Muscle of back (tissue), 11 donors: ENCODE measurements around the gene FBXW9. TPM values are rescaled to one million over a fixed set of nuclear protein-coding genes. Genes with fewer than 3 reads are reported as not detected.
"Not testable (repeated sequence)": the region's sequence is repeated elsewhere in the genome, so short reads cannot be mapped to it uniquely, and the experiment has no call there.

ENCODE experiments used
- DNase-seq, 3 donors: peaks; one replicate each; pipeline versions ENCODE4 v3.0.0 to v3.0.0-alpha.2; 2013
- polyA plus RNA-seq, 10 donors: library from polyadenylated mRNA; unstranded; fragments of 120-200 nt; gene quantifications; one replicate each; pipeline ENCODE4 v1.2.1, GENCODE V29; 2013; ENCODE audit not compliant: insufficient read length in 10 of 10

FBXW9 gene
- polyA plus RNA-seq, 10 donors, result 2.5 to 6.3 (median 4.1) TPM

DNA sequence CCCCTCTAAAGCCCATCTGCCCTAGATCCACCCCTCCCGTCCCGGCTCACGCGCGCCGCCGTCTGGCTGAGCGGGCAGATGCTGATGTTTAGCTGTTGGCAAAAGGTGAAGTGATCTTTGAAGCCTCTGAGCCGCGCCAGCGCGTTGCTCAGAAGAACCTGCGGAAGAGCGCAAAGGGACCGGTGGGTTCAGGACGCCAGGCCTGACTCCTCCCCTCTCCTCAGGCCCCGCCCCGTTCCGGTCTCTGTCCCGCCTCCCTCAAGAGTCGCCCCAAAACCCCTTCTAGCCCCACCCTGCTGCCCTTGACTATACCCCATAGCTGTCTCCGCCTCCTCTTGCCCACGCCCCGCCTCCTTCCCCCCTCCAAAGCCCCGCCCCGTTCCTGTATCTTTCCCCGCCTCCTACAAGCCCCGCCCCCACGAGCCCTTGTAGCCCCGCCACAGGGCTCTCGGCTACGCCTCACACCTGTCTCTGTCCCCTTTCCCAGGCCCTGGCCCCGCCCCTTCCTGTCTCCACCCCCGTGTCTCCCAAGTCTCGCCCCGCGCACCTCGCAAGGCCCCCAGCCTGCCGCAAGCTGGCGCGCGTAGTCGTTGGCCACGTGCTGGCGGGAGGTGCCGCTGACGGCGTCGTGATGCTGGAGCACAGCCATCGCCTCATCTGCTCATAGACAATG is 39.4 kb downstream of the FBXW9 start:
- DNase-seq, result no peak

- DNase-seq, result no peak
These were observed 40.9 kb downstream of the FBXW9 start for GRCh38 chr19:12655546-12655945.

DNA sequence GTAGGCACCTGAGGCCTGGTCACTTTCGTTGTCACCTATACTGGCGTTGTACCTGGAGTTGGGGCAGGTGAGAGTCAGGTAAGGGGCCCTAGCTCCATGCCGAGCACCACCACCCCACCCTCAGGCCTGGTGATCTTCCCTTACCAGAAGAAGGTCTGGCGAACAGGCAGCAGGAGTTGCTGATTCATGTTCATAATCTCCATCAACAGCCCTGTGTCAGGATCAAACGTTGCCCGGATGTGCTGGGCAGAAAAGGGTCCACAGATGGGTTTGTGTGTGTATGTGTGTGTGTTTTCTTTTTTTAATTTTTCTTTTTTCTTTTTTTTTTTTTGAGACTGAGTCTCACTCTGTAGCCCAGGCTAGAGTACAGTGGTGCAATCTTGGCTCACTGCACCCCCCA is 44.2 kb downstream of the FBXW9 start:
- no peak for DNase-seq

DNA sequence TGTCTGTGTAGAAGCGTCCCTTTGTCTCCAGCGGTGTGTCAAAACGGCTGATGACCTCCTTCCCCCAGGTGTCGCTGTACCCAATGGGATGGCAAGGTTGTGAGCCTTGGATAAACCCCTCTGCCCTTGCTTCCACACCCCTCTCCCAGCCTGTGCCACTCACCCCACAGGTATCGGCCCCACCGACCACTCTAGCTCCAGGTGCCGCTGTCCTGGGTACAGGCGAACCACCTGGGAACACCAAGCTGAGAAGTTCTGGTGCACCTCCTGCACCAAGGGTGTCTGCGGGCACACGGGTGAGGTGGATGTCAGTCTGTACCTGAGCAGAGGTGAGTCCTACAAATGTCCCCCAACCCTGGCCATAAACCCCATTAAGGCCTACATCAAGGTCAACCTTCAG is 46.5 kb downstream of the FBXW9 start:
- DNase-seq, result no peak

- no peak for DNase-seq
These were observed 48.3 kb downstream of the FBXW9 start for GRCh38 chr19:12648088-12648487.

GRCh38 chr19:12647490-12648071 is 48.9 kb downstream of the FBXW9 start:
- no peak for DNase-seq

DNA sequence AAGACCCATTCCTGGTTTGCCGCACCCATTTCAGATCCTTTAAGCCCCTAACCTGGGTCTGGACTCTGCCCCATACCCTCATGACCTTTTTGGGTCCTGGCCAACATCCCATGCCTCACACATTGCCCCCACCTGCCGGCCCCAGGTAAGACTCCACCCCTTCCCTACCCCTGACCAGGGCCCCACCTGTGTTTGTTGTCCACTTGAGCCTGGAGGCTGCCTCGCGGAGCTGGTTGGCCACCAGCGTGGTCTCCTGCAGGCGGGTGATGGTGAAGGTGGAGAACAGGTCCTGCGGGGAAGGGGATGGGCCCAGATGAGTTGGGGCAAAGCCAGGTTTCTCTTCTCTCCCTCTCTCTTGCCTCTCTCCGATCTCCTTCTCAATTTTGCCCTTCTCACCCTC is 49.4 kb downstream of the FBXW9 start:
- no peak for DNase-seq

GRCh38 chr19:12646551-12646950 is 49.9 kb downstream of the FBXW9 start:
- no peak for DNase-seq

DNA sequence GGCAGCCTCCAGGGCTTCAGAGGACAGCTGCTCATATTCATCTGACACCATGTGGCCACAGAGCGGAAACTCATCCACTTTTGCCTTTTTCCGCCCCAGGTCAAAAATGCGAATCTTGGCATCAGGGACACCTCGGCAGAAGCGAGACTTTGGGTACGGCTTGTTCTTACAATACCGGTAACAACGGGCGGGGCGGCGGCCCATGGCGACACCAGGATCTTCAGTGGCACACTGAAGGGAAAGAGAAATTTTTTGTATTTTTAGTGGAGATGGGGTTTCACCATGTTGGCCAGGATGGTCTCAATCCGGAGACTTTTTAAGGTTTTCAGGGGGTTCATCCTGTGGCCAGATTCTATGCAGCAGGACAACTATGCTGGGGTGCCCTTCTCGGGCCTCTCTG is 52.7 kb downstream of the FBXW9 start:
- DNase-seq, result not testable (repeated sequence)

DNA sequence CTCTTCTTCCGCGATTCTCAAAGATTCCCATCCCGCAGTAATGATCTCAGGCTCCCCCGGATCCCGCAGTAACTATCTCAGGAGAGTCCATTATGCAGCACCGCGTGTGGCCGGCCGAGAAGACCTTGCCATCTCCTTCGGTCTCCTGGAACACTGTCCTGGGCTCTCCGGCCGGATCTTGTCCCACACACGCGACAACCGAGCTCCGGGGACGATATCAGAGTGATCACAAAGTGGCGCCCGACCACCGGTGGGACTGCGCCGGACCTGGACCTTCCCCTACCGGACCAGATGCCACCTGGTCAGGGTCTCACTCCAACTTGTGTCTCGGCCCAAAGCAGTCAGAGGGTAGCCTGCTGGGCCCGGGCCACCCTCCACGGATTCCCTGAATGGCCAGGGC is 53.9 kb downstream of the FBXW9 start:
- DNase-seq, result no peak

GRCh38 chr19:12641456-12641855 is 55.0 kb downstream of the FBXW9 start:
- DNase-seq, result no peak

- peak; percentile 61 to 83 (median 72) for DNase-seq
These were observed 56.4 kb downstream of the FBXW9 start for GRCh38 chr19:12639901-12640613.

Other genes starting within 250 kb of the FBXW9 start
- 1 to 10 TPM; 1.8 to 4.1 (median 2.9) TPM for gene ZNF709, start 211.8 kb downstream of the FBXW9 start, polyA plus RNA-seq
- gene ZNF564, start 145.1 kb downstream of the FBXW9 start, polyA plus RNA-seq, result 1 to 10 TPM; 3.2 to 5.9 (median 4.8) TPM
- gene ZNF490, start 85.8 kb downstream of the FBXW9 start, polyA plus RNA-seq, result 1 to 10 TPM; 1.5 to 4.6 (median 2.9) TPM
- 10 to 100 TPM in 9 of 10 donors, 1 to 10 TPM in 1; 7.7 to 17.5 (median 13.7) TPM for gene ZNF791, start 85.7 kb downstream of the FBXW9 start, polyA plus RNA-seq
- 10 to 100 TPM; 23.1 to 38.2 (median 27.9) TPM for gene MAN2B1, start 29.9 kb downstream of the FBXW9 start, polyA plus RNA-seq
- 10 to 100 TPM in 6 of 10 donors, 1 to 10 TPM in 4; 5.8 to 13.2 (median 10.6) TPM for gene WDR83, start 29.8 kb downstream of the FBXW9 start, polyA plus RNA-seq
- gene DHPS, start 14.8 kb downstream of the FBXW9 start, polyA plus RNA-seq, result 10 to 100 TPM; 52.3 to 63.0 (median 59.8) TPM
- not detected for gene GNG14, start 8.6 kb downstream of the FBXW9 start, polyA plus RNA-seq
- gene TNPO2, start 27.3 kb upstream of the FBXW9 start, polyA plus RNA-seq, result 10 to 100 TPM; 44.6 to 69.5 (median 54.9) TPM
- 100 to 1,000 TPM; 130 to 217 (median 172) TPM for gene TRIR, start 38.1 kb upstream of the FBXW9 start, polyA plus RNA-seq
- gene GET3, start 40.9 kb upstream of the FBXW9 start, polyA plus RNA-seq, result 10 to 100 TPM; 36.3 to 54.8 (median 41.8) TPM
- not detected for gene BEST2, start 55.2 kb upstream of the FBXW9 start, polyA plus RNA-seq
- 10 to 100 TPM; 15.9 to 42.5 (median 22.4) TPM for gene HOOK2, start 78.9 kb upstream of the FBXW9 start, polyA plus RNA-seq
- 100 to 1,000 TPM in 1 of 10 donors, 10 to 100 TPM in 9; 13.8 to 217 (median 45.0) TPM for gene JUNB, start 94.9 kb upstream of the FBXW9 start, polyA plus RNA-seq
- 100 to 1,000 TPM; 135 to 183 (median 163) TPM for gene PRDX2, start 105.2 kb upstream of the FBXW9 start, polyA plus RNA-seq
- 1 to 10 TPM; 1.3 to 6.3 (median 3.3) TPM for gene THSD8, start 105.4 kb upstream of the FBXW9 start, polyA plus RNA-seq
- gene RNASEH2A, start 110.0 kb upstream of the FBXW9 start, polyA plus RNA-seq, result 10 to 100 TPM; 13.4 to 36.2 (median 19.9) TPM
- not detected for gene RTBDN, start 137.9 kb upstream of the FBXW9 start, polyA plus RNA-seq
- gene MAST1, start 141.9 kb upstream of the FBXW9 start, polyA plus RNA-seq, result under 1 TPM in 9 of 10 donors, not detected in 1; 0.11 to 0.91 (median 0.66) TPM
- 10 to 100 TPM in 4 of 10 donors, 1 to 10 TPM in 6; 6.1 to 13.9 (median 9.4) TPM for gene DNASE2, start 184.8 kb upstream of the FBXW9 start, polyA plus RNA-seq
- 1 to 10 TPM in 3 of 10 donors, under 1 TPM in 7; 0.19 to 1.6 (median 0.68) TPM for gene KLF1, start 190.6 kb upstream of the FBXW9 start, polyA plus RNA-seq
- gene GCDH, start 194.5 kb upstream of the FBXW9 start, polyA plus RNA-seq, result 10 to 100 TPM; 19.1 to 33.2 (median 27.2) TPM
- 1 to 10 TPM; 1.7 to 5.8 (median 2.6) TPM for gene SYCE2, start 222.7 kb upstream of the FBXW9 start, polyA plus RNA-seq
- 10 to 100 TPM; 32.6 to 45.3 (median 36.1) TPM for gene FARSA, start 237.1 kb upstream of the FBXW9 start, polyA plus RNA-seq
- gene CALR, start 242.0 kb upstream of the FBXW9 start, polyA plus RNA-seq, result 100 to 1,000 TPM; 322 to 587 (median 412) TPM
- gene RAD23A, start 249.2 kb upstream of the FBXW9 start, polyA plus RNA-seq, result 100 to 1,000 TPM; 104 to 133 (median 113) TPM